Neural progenitor cell (in vitro differentiated cells): ENCODE measurements around the gene SMNDC1. TPM values are rescaled to one million over a fixed set of nuclear protein-coding genes. Genes with fewer than 3 reads are reported as not detected.

ENCODE experiments used
- DNase-seq: peaks from one replicate; pipeline ENCODE4 v3.0.0-alpha.2; 2016; ENCODE audit warnings: low spot score
- H2AFZ ChIP-seq: fragments of 200-600 bp; sonication (generic); replicated peaks from 2 replicates; pipeline ENCODE4 v1.6.1; 2016; ENCODE audit warnings: antibody characterized with exemption
- H3F3A ChIP-seq: fragments of 200-600 bp; sonication (generic); 2 replicates; pipeline ENCODE4 v1.6.1; 2016; ENCODE audit warnings: antibody characterized with exemption, low read depth
- H3K27ac ChIP-seq: fragments of 200-600 bp; sonication (generic); 2 replicates; pipeline ENCODE4 v1.5.1; 2016; ENCODE audit warnings: mild to moderate bottlenecking
- H3K27me3 ChIP-seq: fragments of 200-600 bp; sonication (generic); 2 replicates; pipeline ENCODE4 v1.6.1; 2016; ENCODE audit warnings: mild to moderate bottlenecking, moderate library complexity
- H3K36me3 ChIP-seq: fragments of 200-600 bp; sonication (generic); 2 replicates; pipeline ENCODE4 v1.5.1; 2016
- H3K4me1 ChIP-seq: fragments of 200-600 bp; sonication (generic); 2 replicates; pipeline ENCODE4 v1.6.1; 2016; ENCODE audit warnings: mixed run types
- H3K4me2 ChIP-seq: fragments of 200-600 bp; sonication (generic); 2 replicates; pipeline ENCODE4 v1.6.1; 2016
- H3K4me3 ChIP-seq: fragments of 200-600 bp; sonication (generic); 2 replicates; pipeline ENCODE4 v1.5.1; 2016
- H3K79me2 ChIP-seq: fragments of 200-600 bp; sonication (generic); 2 replicates; pipeline ENCODE4 v1.6.1; 2016; ENCODE audit warnings: low read depth
- H3K9ac ChIP-seq: fragments of 200-600 bp; sonication (generic); 2 replicates; pipeline ENCODE4 v1.6.1; 2016
- H3K9me3 ChIP-seq: fragments of 200-600 bp; sonication (generic); 2 replicates; pipeline ENCODE4 v1.5.1; 2016; ENCODE audit warnings: low read depth
- H4K20me1 ChIP-seq: fragments of 200-600 bp; sonication (generic); 2 replicates; pipeline ENCODE4 v1.6.1; 2016; ENCODE audit warnings: low read depth
- H3K27ac Mint-ChIP-seq: 3 replicates; pipeline ENCODE4 v1.8.0; 2021; ENCODE audit warnings: mixed read lengths
- H3K27me3 Mint-ChIP-seq: 2 replicates; pipeline ENCODE4 v1.8.0; 2022; ENCODE audit warnings: low read depth, mild to moderate bottlenecking, inconsistent platforms, moderate library complexity, mixed read lengths; ENCODE audit not compliant: insufficient read depth
- H3K36me3 Mint-ChIP-seq: 3 replicates; pipeline ENCODE4 v1.8.0; 2021; ENCODE audit warnings: mixed read lengths
- H3K4me1 Mint-ChIP-seq: 3 replicates; pipeline ENCODE4 v1.8.0; 2021; ENCODE audit warnings: mixed read lengths
- H3K4me3 Mint-ChIP-seq: 3 replicates; pipeline ENCODE4 v1.8.0; 2021; ENCODE audit warnings: mild to moderate bottlenecking, moderate library complexity, mixed read lengths
- H3K9me3 Mint-ChIP-seq: 3 replicates; pipeline ENCODE4 v1.8.0; 2020; ENCODE audit warnings: mixed read lengths
- EZH2 ChIP-seq: fragments of 200-600 bp; sonication (generic); IDR thresholded peaks from 2 replicates; pipeline ENCODE4 v1.6.1; 2017; ENCODE audit warnings: antibody characterized with exemption, mild to moderate bottlenecking, moderate library complexity
- EZH2phosphoT487 ChIP-seq: fragments of 200-600 bp; sonication (generic); IDR thresholded peaks from 2 replicates; pipeline ENCODE4 v1.6.1; 2017; ENCODE audit warnings: antibody characterized with exemption
- total RNA-seq: library from RNA; depleted of rRNA; stranded (reverse); fragments of >200 nt; gene quantifications from 2 replicates; pipeline ENCODE4 v1.2.3, GENCODE V29; 2015; ENCODE audit warnings: low replicate concordance
- TF ChIP-seq, protein P1 (sequence below): fragments of 200-600 bp; sonication (generic); IDR thresholded peaks from 2 replicates; pipeline ENCODE4 v1.5.1; 2017; ENCODE audit warnings: antibody characterized with exemption, mild to moderate bottlenecking

Gene SMNDC1
- total RNA-seq, 1 donor from 2014 or later = 18.1 TPM

- H3F3A ChIP-seq = no peaks in the 10 kb centered on the region
- H3K79me2 ChIP-seq = no peaks in the 10 kb centered on the region
- DNase-seq = no peak
- peaks cover 2% of the 10 kb centered on the region for H3K27me3 Mint-ChIP-seq
- no peaks in the 10 kb centered on the region for H3K27me3 ChIP-seq
- no peaks in the 10 kb centered on the region for H3K36me3 ChIP-seq
- no peaks in the 10 kb centered on the region for H3K36me3 Mint-ChIP-seq
- H3K9me3 ChIP-seq = no peaks in the 10 kb centered on the region
- no peak overlapping the region for H3K4me3 Mint-ChIP-seq
- no peaks in the 10 kb centered on the region for H3K4me1 Mint-ChIP-seq
- H3K27ac Mint-ChIP-seq = no peak overlapping the region
- no peak overlapping the region for H3K4me2 ChIP-seq
- H4K20me1 ChIP-seq = no peaks in the 10 kb centered on the region
- no peak overlapping the region for H2AFZ ChIP-seq
- H3K9me3 Mint-ChIP-seq = no peaks in the 10 kb centered on the region
- TF ChIP-seq, protein P1, sequence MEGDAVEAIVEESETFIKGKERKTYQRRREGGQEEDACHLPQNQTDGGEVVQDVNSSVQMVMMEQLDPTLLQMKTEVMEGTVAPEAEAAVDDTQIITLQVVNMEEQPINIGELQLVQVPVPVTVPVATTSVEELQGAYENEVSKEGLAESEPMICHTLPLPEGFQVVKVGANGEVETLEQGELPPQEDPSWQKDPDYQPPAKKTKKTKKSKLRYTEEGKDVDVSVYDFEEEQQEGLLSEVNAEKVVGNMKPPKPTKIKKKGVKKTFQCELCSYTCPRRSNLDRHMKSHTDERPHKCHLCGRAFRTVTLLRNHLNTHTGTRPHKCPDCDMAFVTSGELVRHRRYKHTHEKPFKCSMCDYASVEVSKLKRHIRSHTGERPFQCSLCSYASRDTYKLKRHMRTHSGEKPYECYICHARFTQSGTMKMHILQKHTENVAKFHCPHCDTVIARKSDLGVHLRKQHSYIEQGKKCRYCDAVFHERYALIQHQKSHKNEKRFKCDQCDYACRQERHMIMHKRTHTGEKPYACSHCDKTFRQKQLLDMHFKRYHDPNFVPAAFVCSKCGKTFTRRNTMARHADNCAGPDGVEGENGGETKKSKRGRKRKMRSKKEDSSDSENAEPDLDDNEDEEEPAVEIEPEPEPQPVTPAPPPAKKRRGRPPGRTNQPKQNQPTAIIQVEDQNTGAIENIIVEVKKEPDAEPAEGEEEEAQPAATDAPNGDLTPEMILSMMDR = no peak
- no peak for TF ChIP-seq EZH2phosphoT487
- TF ChIP-seq EZH2 = no peak
- H3K4me3 ChIP-seq = no peak overlapping the region
- no peak overlapping the region for H3K9ac ChIP-seq
- H3K27ac ChIP-seq = no peak overlapping the region
- no peaks in the 10 kb centered on the region for H3K4me1 ChIP-seq
These were observed 39.9 kb upstream of the SMNDC1 start for GRCh38 chr10:110344622-110345021.

GRCh38 chr10:110343947-110344346 lies 39.2 kb upstream of the SMNDC1 start:
- Histone ChIP-seq H3K4me1 (peaks cover 4% of the 10 kb centered on the region), H2AFZ (no peak overlapping the region), H3K9ac (no peak overlapping the region), H3K9me3 (no peaks in the 10 kb centered on the region), H3K4me3 (no peak overlapping the region), H3K36me3 (no peaks in the 10 kb centered on the region), H3K27me3 (no peaks in the 10 kb centered on the region), H3K79me2 (no peaks in the 10 kb centered on the region), H3K4me2 (no peak overlapping the region), H3F3A (no peaks in the 10 kb centered on the region), H4K20me1 (no peaks in the 10 kb centered on the region), H3K27ac (no peak overlapping the region)
- peaks cover 2% of the 10 kb centered on the region for H3K27me3 Mint-ChIP-seq
- H3K9me3 Mint-ChIP-seq = no peaks in the 10 kb centered on the region
- no peaks in the 10 kb centered on the region for H3K4me1 Mint-ChIP-seq
- DNase-seq = no peak
- TF ChIP-seq, protein P1 = no peak
- TF ChIP-seq EZH2phosphoT487 = no peak
- no peak for TF ChIP-seq EZH2
- no peak overlapping the region for H3K4me3 Mint-ChIP-seq
- no peak overlapping the region for H3K27ac Mint-ChIP-seq
- no peaks in the 10 kb centered on the region for H3K36me3 Mint-ChIP-seq

GRCh38 chr10:110340816-110341215 lies 36.1 kb upstream of the SMNDC1 start:
- H3K27me3 ChIP-seq = no peaks in the 10 kb centered on the region
- peaks cover 19% of the 10 kb centered on the region for H3K4me1 ChIP-seq
- Mint-ChIP-seq H3K4me3 (no peak overlapping the region), H3K27ac (no peak overlapping the region), H3K4me1 (peaks cover 14% of the 10 kb centered on the region), H3K27me3 (peaks cover 2% of the 10 kb centered on the region), H3K9me3 (no peaks in the 10 kb centered on the region), H3K36me3 (no peaks in the 10 kb centered on the region)
- DNase-seq = no peak
- no peak overlapping the region for H3K27ac ChIP-seq
- no peaks in the 10 kb centered on the region for H3K36me3 ChIP-seq
- no peak overlapping the region for H3K4me3 ChIP-seq
- peaks cover 11% of the 10 kb centered on the region for H3F3A ChIP-seq
- no peaks in the 10 kb centered on the region for H4K20me1 ChIP-seq
- no peaks in the 10 kb centered on the region for H3K79me2 ChIP-seq
- H2AFZ ChIP-seq = no peak overlapping the region
- H3K9me3 ChIP-seq = no peaks in the 10 kb centered on the region
- no peak overlapping the region for H3K4me2 ChIP-seq
- TF ChIP-seq EZH2 (no peak), EZH2phosphoT487 (no peak)
- TF ChIP-seq, protein P1 = no peak
- H3K9ac ChIP-seq = no peak overlapping the region
